SW480 (cell line): ENCODE results near the gene MVP.
A peak's percentile ranks its signal among the peaks of the same experiment; 100 is the strongest.
"Not testable (repeated sequence)": the region's sequence is repeated elsewhere in the genome, so short reads cannot be mapped to it uniquely, and the experiment has no call there.

Source experiments
- DNase-seq: peaks from one replicate; pipeline ENCODE4 v3.0.0-alpha.2; 2016; ENCODE audit warnings: low spot score

The MVP gene

DNA sequence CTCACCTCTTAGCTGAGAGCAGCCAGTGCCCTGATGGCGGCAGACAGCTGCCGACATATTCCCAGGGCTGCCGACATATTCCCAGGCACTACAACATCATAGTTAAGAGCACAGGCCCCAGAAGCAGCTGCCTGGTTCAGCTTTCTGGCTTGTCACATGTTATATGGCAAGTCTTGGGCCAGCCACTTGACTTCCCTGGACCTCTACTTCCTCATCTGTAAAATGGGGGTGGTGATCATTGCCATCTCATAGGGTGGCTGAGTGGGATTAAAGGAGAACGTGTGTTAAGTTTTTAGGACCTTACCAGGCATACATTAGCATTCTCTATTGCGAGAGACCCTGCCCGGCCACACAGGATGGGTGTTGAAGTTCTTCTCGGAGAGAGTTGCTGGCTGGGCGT lies 23.7 kb downstream of the MVP start:
- no peak for DNase-seq

DNA sequence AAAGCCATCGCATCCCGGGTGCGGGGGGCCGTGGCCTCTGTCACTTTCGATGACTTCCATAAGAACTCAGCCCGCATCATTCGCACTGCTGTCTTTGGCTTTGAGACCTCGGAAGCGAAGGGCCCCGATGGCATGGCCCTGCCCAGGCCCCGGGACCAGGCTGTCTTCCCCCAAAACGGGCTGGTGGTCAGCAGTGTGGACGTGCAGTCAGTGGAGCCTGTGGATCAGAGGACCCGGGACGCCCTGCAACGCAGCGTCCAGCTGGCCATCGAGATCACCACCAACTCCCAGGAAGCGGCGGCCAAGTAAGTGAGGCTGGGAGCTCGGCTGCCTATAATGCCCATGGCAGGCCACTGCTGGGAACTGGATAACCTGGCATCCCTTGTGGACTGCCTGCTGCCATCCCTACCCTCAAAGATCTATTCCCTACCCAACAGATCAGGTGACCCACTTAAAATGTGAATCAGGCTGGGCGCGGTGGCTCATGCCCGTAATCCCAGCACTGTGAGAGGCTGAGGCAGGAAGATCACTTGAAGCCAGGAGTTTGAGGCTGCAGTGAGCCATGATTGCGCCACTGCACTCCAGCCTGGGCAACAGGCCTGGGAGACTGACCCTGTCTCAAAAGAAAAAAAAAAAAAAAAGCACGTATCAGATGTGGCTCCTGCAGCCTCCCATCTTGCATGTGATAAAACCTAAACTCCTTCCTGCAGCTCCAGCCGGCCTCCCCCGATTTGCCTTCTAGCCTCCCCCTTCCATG lies 24.5 kb downstream of the MVP start:
- no peak for DNase-seq

DNA sequence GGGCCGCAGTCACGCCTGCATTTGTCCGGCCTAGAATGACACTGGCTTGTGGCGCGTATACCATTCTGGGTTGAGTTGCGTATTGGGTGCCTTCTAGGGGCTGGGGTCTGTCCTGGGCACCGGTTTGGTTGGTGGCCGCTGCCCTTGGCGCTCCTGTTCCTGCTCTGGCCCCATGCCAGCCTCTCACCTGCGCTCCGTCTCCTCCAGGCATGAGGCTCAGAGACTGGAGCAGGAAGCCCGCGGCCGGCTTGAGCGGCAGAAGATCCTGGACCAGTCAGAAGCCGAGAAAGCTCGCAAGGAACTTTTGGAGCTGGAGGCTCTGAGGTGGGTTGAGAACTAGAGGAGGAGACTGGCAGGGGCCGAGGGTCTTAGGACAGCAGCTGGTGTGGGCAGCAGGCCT lies 25.4 kb downstream of the MVP start:
- DNase-seq, result no peak

DNA sequence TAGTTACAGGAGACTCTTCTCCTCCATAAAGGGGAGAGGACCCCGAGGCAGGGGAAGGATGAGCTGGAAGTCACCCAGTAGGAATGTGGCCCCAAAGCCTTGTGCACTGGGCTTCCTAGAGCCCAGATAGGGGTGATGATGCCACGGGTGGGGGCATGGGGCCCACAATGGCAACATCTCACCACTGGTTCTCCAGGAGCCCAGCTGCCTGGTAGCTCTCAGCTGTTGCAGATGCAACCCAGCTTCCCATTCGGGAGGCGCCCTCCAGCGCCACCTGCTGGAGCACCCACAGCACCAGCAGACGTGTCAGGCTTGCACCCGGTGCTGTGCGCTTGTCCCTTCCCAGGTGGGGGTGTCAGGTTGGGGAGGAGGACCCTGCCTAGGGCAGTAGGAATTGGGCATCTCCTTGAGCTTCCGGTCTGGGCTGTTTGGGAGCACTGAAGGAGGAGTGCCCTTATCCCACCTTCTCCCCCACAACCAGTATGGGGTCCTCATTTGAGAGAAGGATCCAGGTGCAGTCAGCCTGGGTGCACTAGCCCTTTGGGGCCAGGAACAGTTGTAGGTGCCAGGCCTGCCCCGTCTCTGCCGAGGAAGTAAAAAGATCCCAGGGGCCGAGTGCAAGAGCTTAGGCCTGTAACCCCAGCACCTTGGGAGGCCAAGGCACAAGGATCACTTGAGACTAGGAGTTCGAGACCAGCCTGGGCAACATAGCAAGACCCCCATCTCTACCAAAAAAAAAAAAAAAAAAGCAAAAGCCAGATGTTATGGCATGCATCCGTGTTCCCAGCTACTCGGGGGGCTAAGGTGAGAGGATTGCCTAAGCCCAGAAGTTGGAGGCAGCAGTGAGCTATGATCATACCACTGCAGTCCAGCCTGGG lies 28.4 kb downstream of the MVP start:
- peak; percentile 22 for DNase-seq

DNA sequence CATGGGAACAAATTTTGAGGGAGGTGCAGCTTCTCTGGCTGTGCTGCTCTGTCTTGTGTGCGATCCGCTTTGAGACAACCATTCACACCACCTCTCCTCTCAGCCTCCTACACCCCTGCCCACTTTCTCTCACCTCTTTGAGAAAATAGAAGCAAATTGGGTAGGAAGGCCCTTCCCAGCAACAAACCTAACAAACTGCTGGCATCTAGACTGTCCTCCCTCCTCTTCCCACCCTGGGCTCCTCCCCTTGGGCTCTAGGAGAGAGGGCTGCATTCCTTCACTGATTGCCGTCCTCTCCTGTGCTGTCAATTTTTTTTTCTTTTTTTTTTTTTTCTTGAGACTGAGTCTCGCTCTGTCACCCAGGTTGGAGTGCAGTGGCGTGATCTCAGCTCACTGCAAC lies 29.2 kb downstream of the MVP start:
- DNase-seq, result no peak

DNA sequence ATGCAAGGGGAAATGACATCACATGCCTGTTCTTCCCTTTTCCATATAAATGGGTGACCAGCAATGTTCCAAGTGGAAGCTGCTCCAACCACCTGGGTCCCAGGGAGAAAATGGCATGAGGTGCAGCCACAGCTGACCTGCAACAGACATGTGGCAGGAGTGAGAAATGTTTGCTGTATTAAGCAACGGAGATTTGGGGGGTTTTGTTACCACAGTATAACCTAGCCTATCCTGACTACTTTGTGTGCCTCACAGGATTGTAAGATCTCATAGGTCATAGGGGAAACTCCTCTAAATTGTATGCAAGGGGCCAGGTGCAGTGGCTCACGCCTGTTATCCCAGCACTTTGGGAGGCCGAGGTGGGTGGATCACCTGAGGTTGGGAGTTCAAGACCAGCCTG lies 30.7 kb downstream of the MVP start:
- no peak for DNase-seq

DNA sequence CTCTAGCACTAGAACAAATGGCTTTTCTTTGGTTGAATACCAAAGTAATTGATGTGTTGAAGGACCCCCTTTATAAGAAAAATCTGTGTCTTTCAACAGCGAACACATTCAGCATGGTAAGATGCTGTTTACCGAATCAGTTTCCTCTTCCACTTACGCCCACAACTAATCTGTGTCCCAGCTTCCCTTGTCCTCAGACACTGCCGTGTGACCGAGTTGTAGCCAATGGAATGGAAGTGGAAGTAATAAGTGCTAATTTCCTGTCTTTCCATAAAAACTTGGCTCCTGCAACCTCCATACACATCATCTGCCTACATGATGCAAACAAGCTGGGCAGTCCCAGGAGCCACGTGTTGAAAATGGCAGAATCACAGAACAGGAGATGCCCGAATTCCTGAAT lies 32.4 kb downstream of the MVP start:
- no peak for DNase-seq

DNA sequence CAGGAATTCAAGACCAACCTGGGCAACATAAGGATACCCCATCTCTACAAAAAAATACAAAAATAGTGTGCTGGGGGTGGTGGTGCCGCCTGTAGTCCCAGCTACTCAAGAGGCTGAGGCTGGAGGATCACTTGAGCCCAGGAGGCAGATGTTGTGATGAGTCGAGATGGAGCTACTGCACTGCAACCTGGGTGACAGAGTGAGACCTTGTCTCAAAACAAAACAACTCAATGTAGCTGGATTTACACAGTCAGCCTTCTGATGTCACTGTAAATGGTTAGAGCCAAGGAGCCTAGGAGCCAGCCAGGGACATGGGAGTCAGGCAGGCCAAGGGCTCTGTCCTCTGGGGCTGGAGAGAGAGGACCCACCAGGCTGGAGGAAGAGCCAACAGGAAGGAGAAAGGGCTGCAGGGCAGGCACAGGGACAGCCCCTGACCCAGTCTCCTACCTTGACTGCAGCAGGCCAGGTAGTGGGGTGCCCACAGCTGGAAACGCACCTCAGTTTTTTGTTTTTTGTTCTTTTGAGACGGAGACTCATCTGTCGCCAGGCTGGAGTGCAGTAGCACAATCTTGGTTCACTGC lies 34.3 kb downstream of the MVP start:
- no peak for DNase-seq

DNA sequence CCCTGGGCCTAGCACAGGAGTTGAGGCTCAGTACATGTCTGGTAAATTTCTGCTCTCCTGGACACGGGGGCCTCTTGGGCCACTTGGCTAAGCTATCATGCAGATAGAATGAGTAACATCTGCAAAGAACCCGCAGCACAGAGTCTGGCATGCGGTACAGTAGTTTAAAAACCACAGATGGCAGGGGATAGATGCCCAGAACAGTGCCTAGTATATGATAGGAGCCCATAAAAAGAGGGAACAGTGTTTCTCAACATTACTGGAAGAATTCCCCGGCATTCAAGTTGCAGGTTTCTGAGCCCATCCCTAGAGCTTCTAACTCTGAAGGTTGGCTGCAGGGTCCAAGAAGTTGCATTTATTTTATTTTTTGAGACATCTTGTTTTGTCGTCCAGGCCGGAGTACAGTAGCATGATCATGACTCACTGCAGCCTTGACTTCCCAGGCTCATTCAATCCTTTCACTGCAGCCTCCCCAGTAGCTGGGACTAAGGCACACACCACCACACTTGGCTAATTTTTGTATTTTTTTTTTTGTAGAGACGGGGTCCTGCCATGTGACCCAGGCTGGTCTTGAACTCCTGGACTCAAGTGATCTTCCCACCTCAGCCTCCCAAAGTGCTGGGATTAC lies 37.0 kb downstream of the MVP start:
- DNase-seq, result no peak

DNA sequence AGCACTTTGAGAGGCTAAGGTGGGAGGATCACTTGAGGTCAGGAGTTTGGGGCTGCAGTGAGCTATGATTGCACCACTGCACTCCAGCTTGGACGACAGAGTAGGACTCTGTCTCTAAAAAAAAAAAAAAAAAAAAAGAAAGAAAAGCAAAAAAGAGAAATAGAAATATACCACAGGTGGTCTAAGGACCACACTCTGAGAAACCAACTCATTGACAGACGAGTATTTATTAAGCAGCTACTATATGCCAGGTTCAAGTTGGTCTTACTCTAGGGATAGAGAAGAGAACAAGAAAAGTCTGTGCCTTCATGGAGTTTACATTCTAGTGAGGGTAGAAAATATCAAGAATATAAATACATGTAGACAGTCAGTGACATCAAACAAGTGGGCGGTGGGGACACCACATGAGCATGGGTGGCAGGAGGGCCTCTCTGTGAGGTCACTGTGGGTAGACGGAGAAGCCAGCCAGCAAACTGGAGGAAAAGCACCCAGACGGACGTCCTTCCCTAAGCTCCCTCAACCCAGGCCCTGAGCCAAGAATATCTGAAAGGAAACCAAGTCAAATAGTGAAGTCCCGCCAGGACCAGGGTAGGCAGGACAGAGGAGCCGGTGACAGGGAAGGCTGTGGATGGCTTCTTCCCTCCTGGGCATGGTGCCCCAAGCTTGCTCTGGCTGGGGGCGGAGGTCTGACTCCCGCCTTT lies 38.0 kb downstream of the MVP start:
- no peak for DNase-seq

DNA sequence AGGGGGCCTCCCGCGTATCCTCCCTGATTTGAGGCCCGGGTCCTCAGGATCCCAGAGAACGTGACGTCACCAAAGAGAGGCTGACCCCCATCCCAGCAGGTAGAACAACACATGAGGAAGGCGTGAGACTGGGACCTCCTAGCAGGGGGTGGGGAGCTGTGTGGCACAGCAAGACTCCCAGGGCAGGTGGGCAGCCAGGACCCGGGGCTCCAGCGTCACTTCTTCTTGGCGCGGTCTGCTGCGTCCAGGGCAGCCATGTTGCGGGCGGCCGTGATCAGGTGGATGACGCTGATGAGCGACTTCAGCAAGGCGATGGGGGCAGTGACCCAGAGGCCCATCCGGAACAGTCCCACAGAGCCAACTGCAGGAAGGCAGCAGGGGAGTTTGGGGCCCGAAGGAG lies 38.7 kb downstream of the MVP start:
- no peak for DNase-seq

DNA sequence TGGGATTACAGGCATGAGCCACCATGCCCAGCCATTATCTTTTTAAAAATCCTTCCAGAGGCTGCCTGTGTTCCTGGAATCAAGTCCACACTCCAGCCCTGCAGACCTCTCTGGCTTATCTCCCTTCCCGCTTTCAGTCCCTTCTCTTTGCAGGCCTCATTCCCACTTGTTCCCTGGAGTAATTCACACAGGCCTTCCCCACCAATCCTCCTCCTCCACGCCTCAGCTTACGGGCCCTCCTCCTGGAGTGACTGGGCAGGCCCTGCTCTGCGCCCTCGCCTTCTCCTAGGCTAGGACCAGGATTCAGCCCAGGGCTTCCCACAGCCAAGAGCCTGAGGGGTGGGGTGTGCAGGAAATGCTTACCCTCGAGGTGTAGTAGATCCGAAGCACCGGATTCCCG lies 40.0 kb downstream of the MVP start:
- no peak for DNase-seq

DNA sequence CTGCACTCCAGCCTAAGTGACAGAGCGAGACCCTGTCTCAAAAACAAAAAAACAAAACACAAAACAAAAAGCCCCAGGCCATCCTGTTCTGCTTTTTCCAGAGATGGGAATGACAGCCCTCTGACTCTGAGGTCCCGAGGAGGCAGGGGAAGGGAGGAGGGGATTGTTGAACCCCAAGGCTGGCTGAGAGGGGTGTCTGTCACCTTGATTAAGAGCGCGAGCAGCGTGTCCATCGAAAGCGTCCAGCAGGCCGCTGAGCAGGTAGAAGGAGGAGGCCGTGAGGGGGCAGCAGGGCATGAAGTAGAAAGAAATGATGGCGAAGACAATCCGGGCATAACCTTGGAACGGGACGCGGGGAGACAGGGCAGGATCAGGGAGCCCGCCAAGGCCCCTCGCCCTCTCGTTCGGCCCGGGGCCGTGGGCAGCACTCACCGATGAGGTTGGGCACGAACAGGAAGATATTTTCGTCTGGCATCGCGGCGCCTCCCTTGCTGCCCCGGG lies 42.2 kb downstream of the MVP start:
- peak; percentile 43 for DNase-seq

DNA sequence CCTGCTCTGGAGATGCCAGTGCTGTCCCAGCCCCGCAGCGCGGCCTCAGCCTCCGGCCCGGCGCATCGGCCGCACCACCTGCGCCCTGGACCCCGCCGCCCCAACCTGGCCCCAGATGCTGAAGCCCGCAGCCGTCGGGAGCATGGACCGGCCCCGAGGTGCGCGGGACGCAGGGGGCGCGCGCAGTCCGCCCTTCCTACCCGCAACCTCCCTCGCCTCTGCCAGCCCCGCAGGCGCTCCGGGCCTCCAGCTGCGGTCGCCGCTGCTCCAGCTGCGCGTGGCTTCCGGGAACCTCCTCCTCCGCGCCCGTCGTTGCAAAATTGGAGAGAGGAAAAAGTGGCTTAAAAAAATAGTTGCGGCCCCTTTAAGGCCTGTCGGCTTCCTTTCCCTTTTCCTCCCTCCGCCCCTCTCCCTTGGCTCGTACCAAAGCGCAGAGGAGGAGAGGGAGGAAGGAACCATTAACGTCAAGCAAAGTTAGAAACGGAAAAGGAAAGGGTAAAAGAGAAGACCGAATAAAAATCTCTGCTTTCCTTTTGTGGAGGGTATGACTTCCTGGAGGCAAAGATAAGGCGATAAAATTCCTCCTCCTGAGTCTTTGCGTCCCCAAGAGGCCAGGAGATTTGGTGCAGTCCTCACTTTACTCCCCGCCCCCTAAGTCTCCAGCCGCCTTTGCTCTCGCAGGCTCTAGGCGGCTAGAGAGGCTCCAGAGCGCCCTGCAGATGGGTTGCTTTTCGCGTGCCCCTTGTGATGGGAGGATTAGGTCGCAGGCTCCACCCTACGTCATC lies 42.8 kb downstream of the MVP start, which contains the start of gene CDIPT:
TSS of gene CDIPT (minus strand) at position 343 of the 785 bp plus-strand sequence. CDS start 369 bp downstream, outside the sequence.
- DNase-seq, result peak; percentile 94

DNA sequence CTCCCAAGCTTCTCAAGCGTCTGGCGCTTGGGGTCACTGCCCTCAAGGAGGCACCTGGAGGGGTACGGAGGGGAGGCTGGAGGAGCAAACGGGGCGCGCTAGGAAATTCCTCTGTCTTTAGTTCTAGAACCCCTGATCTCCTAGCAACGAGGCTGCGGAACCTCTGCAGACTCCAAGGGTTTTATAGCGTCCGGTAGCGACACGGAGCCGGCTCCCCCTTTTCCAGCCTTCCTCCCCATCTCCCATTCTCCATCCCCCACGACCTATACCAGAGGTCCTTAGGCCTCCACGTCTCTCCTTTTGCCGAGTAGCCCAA lies 43.4 kb downstream of the MVP start:
- DNase-seq, result no peak

DNA sequence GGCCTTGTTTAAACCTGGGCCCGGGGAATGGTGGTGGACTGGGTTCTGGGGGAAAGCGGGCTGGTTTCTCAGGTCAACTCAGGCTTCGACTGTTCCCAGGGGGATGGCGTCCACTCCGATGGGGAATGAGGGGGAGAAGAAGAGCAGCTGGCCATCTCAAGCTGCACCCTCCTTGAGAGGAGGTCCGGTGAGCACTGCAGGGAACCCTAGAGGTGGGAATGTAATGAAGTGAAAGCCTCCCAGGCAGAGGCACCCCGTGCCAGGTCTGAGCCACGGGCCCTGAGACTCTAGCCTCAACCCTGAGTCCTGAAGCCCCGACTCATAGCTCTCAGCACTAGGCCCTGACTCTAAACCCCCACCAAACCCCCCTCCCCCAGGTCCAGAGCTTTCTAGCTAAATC lies 43.9 kb downstream of the MVP start:
- no peak for DNase-seq

DNA sequence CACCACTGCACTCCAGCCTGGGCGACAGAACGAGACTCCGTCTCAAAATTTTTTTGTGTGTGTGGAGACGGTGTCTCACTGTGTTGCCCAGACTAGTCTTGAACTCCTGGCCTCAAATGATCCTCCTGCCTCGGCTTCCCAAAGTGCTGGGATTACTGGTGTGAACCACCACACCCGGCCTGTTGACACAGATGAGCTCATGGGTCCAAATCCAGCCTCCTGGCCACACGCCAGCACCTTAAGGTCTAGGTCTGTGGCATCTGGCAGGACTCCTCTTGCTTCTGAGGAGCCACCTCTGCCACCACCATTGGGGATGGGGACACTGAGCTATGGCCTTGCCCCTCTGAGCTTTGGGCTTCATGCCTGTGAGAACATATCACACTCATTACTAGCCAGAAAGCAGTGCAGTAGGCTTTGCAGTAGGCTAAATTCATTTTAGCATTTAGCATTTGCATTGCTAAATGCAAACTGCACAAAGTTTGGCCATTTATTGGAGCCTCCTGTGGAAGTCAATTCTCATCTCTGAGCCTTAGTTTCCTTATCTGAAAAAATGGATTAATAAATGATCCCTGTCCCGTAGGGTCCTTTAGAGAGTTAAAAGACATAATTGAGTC lies 48.2 kb downstream of the MVP start:
- DNase-seq, result no peak

DNA sequence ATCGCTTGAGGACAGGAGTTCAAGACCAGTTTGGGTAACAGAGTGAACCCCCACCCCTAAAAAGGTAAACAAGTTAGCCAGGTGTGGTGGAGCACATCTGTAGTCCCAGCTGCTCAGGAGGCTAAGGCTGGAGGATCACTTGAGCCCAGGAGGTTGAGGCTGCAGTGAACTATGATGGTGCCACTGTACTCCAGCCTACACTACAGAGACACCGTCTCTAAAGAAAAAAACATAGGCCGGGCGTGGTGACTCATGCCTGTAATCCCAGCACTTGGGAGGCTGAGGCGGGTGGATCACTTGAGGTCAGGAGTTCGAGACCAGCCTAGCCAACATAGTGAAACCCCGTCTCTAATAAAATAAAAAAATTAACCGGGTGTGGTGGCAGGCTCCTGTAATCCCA lies 48.8 kb downstream of the MVP start:
- not testable (repeated sequence) for DNase-seq

DNA sequence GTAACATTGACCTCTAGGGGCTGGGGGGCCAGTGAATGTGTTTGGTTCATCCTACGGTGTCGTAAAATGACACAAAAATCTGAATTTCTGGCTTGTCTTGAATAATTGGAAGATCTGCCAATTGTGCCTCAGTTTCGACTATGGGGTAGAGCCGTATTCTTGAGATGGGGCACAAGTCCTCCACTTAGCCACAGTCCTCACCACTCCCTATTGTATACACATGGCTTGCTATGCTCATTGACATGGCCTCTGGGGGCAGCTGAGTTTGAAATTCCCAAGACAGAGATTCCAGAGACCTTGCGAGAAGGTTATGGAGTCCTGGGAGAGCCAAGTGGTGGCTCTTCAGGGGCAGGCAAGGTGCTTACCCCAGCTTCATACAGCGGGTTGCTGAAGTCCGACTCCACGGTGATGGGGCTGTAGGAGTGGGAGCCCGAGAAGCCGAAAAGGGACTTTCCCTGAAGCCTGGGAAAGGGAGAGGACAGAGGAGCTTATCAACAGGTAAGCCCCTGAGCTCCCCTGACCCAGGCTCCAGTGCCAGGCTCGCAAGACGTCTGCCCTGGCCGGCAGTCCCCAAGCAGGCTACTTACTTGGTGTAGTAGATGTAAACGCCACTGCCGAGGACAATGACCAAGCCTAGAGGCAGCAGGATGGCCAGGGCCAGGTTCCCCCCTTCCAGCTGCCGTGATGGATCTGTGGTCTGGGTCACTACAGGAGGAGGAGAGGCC lies 51.7 kb downstream of the MVP start:
- no peak for DNase-seq

DNA sequence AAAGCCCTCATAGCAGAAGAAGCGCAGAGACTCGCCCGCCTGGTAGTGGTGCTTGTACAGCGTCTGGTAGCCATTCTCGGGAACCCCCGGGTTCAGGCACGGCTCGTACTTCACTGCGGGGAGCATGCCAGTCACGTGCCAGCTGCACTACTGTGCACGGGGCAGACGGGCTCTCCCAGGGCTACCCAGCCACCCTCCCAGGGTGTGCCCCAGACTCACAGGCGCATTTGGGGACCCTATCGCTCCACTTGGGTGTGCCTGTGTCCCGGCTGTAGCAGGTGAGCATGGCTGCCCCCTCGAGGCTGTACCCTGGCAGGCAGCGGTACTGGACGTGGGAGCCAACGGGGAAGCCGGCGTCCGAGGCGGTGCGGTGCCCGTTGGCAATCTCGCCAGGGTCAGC lies 53.1 kb downstream of the MVP start:
- DNase-seq, result no peak
